Right kidney (tissue), 9 donors: Measurements from ENCODE around the gene KIR3DL1.
"Not testable (repeated sequence)": the region's sequence is repeated elsewhere in the genome, so short reads cannot be mapped to it uniquely, and the experiment has no call there.

Experiments
- DNase-seq: peaks from one replicate; pipeline ENCODE4 v3.0.0-alpha.2; 2016
- long read RNA-seq, 8 donors: transcript quantifications; one replicate each; lab custom pipeline, GENCODE V29; 2026

Gene KIR3DL1
- long read RNA-seq, donor 1 = 0 reads
- long read RNA-seq, donor 2 = 0 reads
- long read RNA-seq, donor 3 = 0 reads
- long read RNA-seq, donor 4 = 0 reads
- long read RNA-seq, donor 5 = 0 reads
- long read RNA-seq, donor 6 = 0 reads
- long read RNA-seq, donor 7 = 0 reads
- long read RNA-seq, donor 8 = 0 reads

- DNase-seq = not testable (repeated sequence)
These were observed at the start of gene KIR3DL1 for GRCh38 chr19:54816251-54816650. Gene KIR3DL1, plus strand, starts transcription at chr19:54816468.

DNA sequence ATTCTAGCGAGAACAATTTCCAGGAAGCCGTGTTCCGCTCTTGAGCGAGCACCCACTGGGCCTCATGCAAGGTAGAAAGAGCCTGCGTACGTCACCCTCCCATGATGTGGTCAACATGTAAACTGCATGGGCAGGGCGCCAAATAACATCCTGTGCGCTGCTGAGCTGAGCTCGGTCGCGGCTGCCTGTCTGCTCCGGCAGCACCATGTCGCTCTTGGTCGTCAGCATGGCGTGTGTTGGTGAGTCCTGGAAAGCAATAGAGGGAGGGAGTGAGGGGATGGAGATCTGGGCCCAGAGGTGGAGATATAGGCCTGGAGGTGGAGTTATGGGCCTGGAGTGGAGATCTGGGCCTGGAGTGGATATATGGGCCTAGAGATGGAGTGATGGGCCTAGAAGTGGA lies 46.6 kb upstream of the KIR3DL1 start, which contains the start of gene KIR2DL1:
Gene KIR2DL1 (plus strand): TSS at position 148 of the 400 bp plus-strand sequence. CDS start 58 bp downstream, at position 206.
- DNase-seq = not testable (repeated sequence)

DNA sequence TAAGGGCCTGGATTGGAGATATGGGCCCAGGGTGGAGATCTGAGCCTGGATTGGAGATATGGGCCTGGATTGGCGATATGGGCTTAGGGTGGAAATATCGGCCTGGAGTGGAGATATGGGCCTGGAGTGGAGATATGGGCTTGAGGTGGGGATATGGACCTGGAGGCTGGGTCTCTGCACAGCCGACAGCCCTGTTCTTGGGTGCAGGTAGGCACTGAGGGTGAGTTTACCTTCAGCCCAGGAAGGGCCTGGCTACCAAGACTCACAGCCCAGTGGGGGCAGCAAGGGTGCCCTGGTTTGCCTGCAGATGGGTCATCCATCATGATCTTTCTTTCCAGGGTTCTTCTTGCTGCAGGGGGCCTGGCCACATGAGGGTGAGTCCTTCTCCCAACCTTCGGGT lies 45.8 kb upstream of the KIR3DL1 start:
- not testable (repeated sequence) for DNase-seq

- DNase-seq = not testable (repeated sequence)
These were observed 45.0 kb upstream of the KIR3DL1 start for GRCh38 chr19:54771018-54771960.

DNA sequence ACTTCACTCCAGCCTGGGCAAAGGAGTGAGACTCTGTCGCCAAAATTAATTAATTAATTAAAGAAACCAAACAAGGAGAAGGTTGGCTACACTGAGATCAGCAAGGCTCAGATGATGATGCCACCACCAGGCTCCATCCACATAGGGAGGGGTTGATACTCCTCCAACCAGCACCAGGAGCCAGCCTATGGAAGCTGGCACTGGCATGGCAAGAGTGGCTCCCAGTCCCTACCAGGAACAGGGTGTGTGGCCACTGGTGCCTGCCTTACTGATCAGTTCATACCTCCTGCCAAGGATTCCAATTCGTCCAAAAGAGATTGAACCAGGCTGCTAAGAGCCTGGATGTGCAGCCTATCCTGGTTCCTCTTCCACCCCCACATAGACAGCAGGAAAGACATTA lies 43.6 kb upstream of the KIR3DL1 start:
- DNase-seq = not testable (repeated sequence)

GRCh38 chr19:54775095-54775815 lies 41.0 kb upstream of the KIR3DL1 start:
- not testable (repeated sequence) for DNase-seq

DNA sequence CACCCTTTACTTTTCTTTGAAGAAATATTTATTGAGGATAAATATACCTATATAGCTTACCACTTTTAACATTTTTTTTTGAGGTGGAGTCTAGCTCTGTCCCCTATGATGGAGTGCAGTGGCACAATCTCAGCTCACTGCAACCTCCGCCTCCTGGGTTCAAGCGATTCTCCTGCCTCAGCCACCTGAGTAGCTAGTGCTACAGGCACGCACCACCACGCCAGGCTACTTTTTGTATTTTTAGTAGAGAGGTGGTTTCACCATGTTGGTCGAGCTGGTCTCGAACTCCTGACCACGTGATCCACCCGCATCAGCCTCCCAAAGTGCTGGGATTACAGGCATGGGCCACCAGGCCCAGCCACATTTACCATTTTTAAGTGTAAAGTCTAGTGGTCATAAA lies 40.4 kb upstream of the KIR3DL1 start:
- not testable (repeated sequence) for DNase-seq

DNA sequence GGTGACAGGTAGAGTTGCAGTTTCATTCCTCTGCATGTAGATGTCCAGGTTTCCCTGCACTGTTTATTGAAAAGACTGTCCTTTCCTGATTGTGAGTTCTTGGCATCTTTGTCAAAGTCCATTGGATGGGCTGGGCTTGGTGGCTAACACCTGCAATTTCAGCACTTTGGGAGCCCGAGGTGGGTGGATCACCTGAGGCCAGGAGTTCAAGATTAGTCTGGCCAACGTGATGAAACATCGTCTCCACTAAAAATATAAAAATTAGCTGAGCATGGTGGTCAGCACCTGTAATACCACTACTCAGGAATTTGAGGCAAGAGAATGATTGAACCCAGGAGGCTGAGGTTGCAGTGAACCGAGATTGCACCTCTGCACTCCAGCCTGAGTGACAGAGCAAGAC lies 38.4 kb upstream of the KIR3DL1 start:
- DNase-seq = not testable (repeated sequence)

- not testable (repeated sequence) for DNase-seq
These were observed 37.4 kb upstream of the KIR3DL1 start for GRCh38 chr19:54778896-54779295.

DNA sequence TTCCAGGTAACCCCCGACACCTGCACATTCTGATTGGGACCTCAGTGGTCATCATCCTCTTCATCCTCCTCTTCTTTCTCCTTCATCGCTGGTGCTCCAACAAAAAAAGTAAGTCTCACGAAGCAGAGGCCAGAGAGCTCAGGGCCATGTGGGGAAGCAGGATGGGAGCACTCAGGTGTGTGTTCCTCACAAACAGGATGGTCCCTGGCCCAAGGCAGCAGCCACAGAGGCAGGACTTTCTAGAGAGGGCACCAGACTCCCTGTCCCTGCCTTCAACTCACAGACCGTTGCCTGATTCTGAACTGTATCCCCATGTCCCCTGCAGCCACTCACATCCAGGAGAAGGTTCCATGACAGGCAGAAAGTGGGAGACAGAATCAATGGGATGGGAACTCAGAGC lies 33.4 kb upstream of the KIR3DL1 start:
- not testable (repeated sequence) for DNase-seq

DNA sequence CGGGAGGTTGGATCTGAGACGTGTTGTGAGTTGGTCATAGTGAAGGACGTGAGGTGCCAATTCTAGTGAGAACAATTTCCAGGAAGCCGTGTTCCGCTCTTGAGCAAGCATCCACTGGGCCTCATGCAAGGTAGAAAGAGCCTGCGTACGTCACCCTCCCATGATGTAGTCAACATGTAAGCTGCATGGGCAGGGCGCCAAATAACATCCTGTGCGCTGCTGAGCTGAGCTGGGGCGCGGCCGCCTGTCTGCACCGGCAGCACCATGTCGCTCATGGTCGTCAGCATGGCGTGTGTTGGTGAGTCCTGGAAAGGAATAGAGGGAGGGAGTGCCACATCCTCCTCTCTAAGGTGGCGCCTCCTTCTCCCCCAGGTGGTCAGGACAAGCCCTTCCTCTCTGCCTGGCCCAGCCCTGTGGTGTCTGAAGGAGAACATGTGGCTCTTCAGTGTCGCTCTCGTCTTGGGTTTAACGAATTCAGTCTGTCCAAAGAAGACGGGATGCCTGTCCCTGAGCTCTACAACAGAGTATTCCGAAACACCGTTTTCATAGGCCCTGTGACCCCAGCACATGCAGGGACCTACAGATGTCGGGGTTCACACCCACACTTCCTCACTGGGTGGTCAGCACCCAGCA lies 30.1 kb upstream of the KIR3DL1 start:
- DNase-seq = not testable (repeated sequence)

DNA sequence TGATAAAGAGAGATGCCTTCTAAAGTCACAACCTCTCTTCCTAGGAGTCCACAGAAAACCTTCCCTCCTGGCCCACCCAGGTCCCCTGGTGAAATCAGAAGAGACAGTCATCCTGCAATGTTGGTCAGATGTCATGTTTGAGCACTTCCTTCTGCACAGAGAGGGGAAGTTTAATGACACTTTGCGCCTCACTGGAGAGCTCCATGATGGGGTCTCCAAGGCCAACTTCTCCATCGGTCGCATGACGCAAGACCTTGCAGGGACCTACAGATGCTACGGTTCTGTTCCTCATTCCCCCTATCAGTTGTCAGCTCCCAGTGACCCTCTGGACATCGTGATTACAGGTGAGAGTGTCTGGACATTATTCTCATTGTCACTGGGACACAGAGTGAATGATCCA lies 28.1 kb upstream of the KIR3DL1 start:
- not testable (repeated sequence) for DNase-seq

- no peak for DNase-seq
These were observed 25.6 kb upstream of the KIR3DL1 start for GRCh38 chr19:54790711-54791110.

- no peak for DNase-seq
These were observed 24.8 kb upstream of the KIR3DL1 start for GRCh38 chr19:54791476-54791875.

- DNase-seq = no peak
These were observed 23.5 kb upstream of the KIR3DL1 start for GRCh38 chr19:54792814-54793213.

DNA sequence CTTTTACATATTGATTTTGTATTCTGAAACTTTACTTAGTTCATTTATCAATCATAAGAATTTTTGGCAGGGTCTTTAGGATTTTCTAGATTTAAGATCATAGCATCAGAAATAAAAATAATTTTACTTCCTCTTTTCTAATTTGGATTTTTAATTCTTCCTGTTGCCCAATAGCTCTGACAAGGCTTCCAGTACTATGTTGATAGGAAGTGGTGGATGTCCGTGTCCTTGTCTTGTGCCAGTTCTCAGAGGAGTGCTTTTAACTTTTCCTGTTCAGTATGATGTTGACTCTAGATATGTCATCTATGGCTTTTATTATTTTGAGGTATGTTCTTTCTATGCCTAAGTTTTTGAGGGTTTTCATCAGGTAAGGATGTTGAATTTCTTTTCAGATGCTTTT lies 20.5 kb upstream of the KIR3DL1 start:
- DNase-seq = no peak

GRCh38 chr19:54803410-54803809 lies 12.9 kb upstream of the KIR3DL1 start, which contains the start of gene KIR2DL4:
Gene KIR2DL4, plus strand, starts transcription at chr19:54803610. Its CDS starts 42 bp downstream, at chr19:54803652.
- DNase-seq = no peak

DNA sequence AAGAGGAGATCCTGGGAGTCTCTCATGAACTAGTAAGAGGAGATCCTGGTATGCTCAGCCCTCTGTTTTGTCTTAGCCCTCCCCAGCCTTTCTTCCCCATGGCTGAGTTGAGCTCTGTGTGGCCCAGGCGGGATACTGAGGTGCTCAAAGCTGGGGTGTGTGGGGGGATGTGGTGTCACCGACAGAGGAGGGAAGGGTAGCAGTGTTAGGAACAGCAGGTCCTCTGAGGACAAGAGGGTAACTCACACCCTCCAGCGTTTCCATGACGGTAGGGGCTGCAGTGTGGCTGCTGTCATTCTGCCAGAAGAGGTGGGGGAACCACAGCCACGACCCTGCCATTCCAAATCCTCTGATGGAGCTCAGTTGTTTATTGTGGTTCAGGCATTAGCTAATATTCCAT lies 12.2 kb upstream of the KIR3DL1 start:
- DNase-seq = no peak

- no peak for DNase-seq
These were observed 11.7 kb upstream of the KIR3DL1 start for GRCh38 chr19:54804571-54804970.

DNA sequence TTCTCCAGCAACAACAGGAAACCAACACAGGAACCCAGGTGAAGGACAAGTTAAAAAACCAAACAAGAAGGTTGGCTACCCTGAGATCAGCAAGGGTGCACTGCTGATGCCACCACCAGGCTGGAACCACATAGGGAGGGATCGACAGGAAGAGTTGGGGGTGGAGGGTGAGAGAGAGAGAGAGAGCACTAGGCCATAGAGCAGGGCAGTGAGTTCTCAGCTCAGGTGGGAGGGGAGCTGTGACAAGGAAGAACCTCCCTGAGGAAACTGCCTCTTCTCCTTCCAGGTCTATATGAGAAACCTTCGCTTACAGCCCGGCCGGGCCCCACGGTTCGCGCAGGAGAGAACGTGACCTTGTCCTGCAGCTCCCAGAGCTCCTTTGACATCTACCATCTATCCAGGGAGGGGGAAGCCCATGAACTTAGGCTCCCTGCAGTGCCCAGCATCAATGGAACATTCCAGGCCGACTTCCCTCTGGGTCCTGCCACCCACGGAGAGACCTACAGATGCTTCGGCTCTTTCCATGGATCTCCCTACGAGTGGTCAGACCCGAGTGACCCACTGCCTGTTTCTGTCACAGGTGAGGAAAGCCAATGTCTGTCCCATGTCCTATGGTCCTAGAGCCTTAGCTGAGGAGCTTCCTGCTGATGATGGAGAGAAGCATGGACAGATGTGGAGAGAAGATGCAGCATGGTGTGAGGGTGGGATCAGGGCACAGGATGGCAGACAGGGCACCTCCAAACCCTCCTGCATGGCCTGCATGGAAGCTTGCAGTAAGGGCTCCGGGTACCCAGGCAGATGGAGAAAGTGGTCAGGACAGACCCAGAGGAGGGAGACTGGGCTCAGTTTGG lies 10.4 kb upstream of the KIR3DL1 start:
- DNase-seq = no peak

DNA sequence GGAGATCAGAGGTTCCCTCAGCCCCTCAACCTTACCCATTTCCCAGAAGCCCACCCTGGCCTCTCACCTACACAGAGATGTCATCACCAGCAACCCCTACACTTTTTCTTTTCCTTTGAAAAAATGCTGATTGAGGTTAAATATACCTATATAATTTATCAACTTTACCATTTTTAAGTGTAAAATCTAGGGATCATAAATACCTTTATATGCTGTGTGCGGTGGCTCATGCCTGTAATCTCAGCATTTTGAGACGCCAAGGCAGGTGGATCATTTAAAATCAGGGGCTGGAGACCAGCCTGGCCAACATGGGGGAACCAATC lies 9.8 kb upstream of the KIR3DL1 start:
- DNase-seq = no peak
